ENCODE results near the gene ITPR3. TPM values are rescaled to one million over a fixed set of nuclear protein-coding genes. Genes with fewer than 3 reads are reported as not detected.

ITPR3 gene
- total RNA-seq, 2 experiments from 2014 or later: 34.8 to 35.1 TPM

- Mint-ChIP-seq H3K27ac (no peak overlapping the region), H3K27me3 (ENCODE audit: low read depth) (no peaks in the 10 kb centered on the region), H3K4me1 (ENCODE audit: low read depth) (peaks cover 22% of the 10 kb centered on the region), H3K36me3 (ENCODE audit: low read depth) (peaks cover 15% of the 10 kb centered on the region), H3K4me3 (no peak overlapping the region), H3K9me3 (no peaks in the 10 kb centered on the region)
- CTCF ChIA-PET: interaction anchor here (0.7 to 3.7 kb wide), 6 partner anchors 30 to 127 kb away, joined by 3 to 17 read pairs (median 4); no protein-coding TSS in a partner anchor
- intact Hi-C loops (cut with micrococcal nuclease): loop anchor here (10.0 kb wide), 1 partner anchor 441 kb away; no protein-coding TSS in a partner anchor
- DNase-seq: no peak
Measured at GRCh38 chr6:33713786-33714185, 92.7 kb downstream of the ITPR3 start.

- Mint-ChIP-seq H3K9me3 (no peaks in the 10 kb centered on the region), H3K4me1 (ENCODE audit: low read depth) (peaks cover 16% of the 10 kb centered on the region), H3K36me3 (ENCODE audit: low read depth) (peaks cover 10% of the 10 kb centered on the region), H3K27ac (no peak overlapping the region), H3K27me3 (ENCODE audit: low read depth) (no peaks in the 10 kb centered on the region), H3K4me3 (no peak overlapping the region)
- CTCF ChIA-PET: interaction anchor here (0.9 to 3.7 kb wide), 3 partner anchors 13 to 313 kb away, joined by 3 to 17 read pairs (median 3); no protein-coding TSS in a partner anchor
- intact Hi-C loops (cut with micrococcal nuclease): loop anchor here (10.0 kb wide), 1 partner anchor 440 kb away; no protein-coding TSS in a partner anchor
- DNase-seq: no peak
Measured at GRCh38 chr6:33714385-33715040, 93.4 kb downstream of the ITPR3 start.

GRCh38 chr6:33716379-33716778 lies 95.3 kb downstream of the ITPR3 start:
- DNase-seq: no peak
- CTCF ChIA-PET: interaction anchor here (1.2 to 1.4 kb wide), 2 partner anchors 52 to 55 kb away, joined by 3 read pairs; no protein-coding TSS in a partner anchor
- H3K27ac Mint-ChIP-seq: no peak overlapping the region

GRCh38 chr6:33716890-33717632 lies 95.9 kb downstream of the ITPR3 start:
- DNase-seq: no peak
- Mint-ChIP-seq H3K4me3 (no peak overlapping the region), H3K36me3 (ENCODE audit: low read depth) (no peaks in the 10 kb centered on the region), H3K4me1 (ENCODE audit: low read depth) (peaks cover under 1% of the 10 kb centered on the region), H3K27ac (no peak overlapping the region), H3K27me3 (ENCODE audit: low read depth) (no peaks in the 10 kb centered on the region), H3K9me3 (no peaks in the 10 kb centered on the region)
- intact Hi-C loops (cut with micrococcal nuclease): loop anchor here (10.0 kb wide), 1 partner anchor 438 kb away; no protein-coding TSS in a partner anchor
- CTCF ChIA-PET: interaction anchor here (1.4 kb wide), 1 partner anchor 51 kb away, joined by 3 read pairs; no protein-coding TSS in a partner anchor

More at GRCh38 chr6:33716379-33716778, 95.3 kb downstream of the ITPR3 start:
- H3K4me1 Mint-ChIP-seq (ENCODE audit: low read depth): peaks cover 4% of the 10 kb centered on the region
- H3K9me3 Mint-ChIP-seq: no peaks in the 10 kb centered on the region
- H3K4me3 Mint-ChIP-seq: no peak overlapping the region
- no peaks in the 10 kb centered on the region for H3K36me3 Mint-ChIP-seq (ENCODE audit: low read depth)
- intact Hi-C loops (cut with micrococcal nuclease): loop anchor here (10.0 kb wide), 1 partner anchor 438 kb away; no protein-coding TSS in a partner anchor
- no peaks in the 10 kb centered on the region for H3K27me3 Mint-ChIP-seq (ENCODE audit: low read depth)

- intact Hi-C loops (cut with micrococcal nuclease): loop anchor here (10.0 kb wide), 1 partner anchor 437 kb away; no protein-coding TSS in a partner anchor
- no peak overlapping the region for H3K4me3 Mint-ChIP-seq
- H3K9me3 Mint-ChIP-seq: no peaks in the 10 kb centered on the region
- no peaks in the 10 kb centered on the region for H3K36me3 Mint-ChIP-seq (ENCODE audit: low read depth)
- H3K27me3 Mint-ChIP-seq (ENCODE audit: low read depth): no peaks in the 10 kb centered on the region
- no peak for DNase-seq
- H3K4me1 Mint-ChIP-seq (ENCODE audit: low read depth): peaks cover 1% of the 10 kb centered on the region
- H3K27ac Mint-ChIP-seq: no peak overlapping the region
- CTCF ChIA-PET: no interaction called here
Measured at GRCh38 chr6:33717934-33718455, 96.9 kb downstream of the ITPR3 start.

- no peak overlapping the region for H3K27ac Mint-ChIP-seq
- CTCF ChIA-PET: no interaction called here
- no peaks in the 10 kb centered on the region for H3K27me3 Mint-ChIP-seq (ENCODE audit: low read depth)
- no peaks in the 10 kb centered on the region for H3K36me3 Mint-ChIP-seq (ENCODE audit: low read depth)
- intact Hi-C loops (cut with micrococcal nuclease): loop anchor here (10.0 kb wide), 1 partner anchor 436 kb away; no protein-coding TSS in a partner anchor
- DNase-seq: no peak
- H3K9me3 Mint-ChIP-seq: no peaks in the 10 kb centered on the region
- H3K4me3 Mint-ChIP-seq: no peak overlapping the region
- peaks cover 8% of the 10 kb centered on the region for H3K4me1 Mint-ChIP-seq (ENCODE audit: low read depth)
Measured at GRCh38 chr6:33718713-33719112, 97.6 kb downstream of the ITPR3 start.

GRCh38 chr6:33719326-33719987 lies 98.3 kb downstream of the ITPR3 start:
- Mint-ChIP-seq H3K4me1 (ENCODE audit: low read depth) (peaks cover 16% of the 10 kb centered on the region), H3K4me3 (no peak overlapping the region), H3K27me3 (ENCODE audit: low read depth) (no peaks in the 10 kb centered on the region), H3K36me3 (ENCODE audit: low read depth) (no peaks in the 10 kb centered on the region), H3K9me3 (no peaks in the 10 kb centered on the region), H3K27ac (no peak overlapping the region)
- CTCF ChIA-PET: interaction anchor here (2.0 kb wide), 1 partner anchor 8 kb away, joined by 6 read pairs; the partner anchor contains the start of gene UQCC2
- intact Hi-C loops (cut with micrococcal nuclease): loop anchor here (10.0 kb wide), 1 partner anchor 435 kb away; no protein-coding TSS in a partner anchor
- DNase-seq: no peak

GRCh38 chr6:33720998-33721397 lies 99.9 kb downstream of the ITPR3 start:
- no peaks in the 10 kb centered on the region for H3K27me3 Mint-ChIP-seq (ENCODE audit: low read depth)
- H3K4me3 Mint-ChIP-seq: no peak overlapping the region
- CTCF ChIA-PET: interaction anchor here (2.0 kb wide), 1 partner anchor 9 kb away, joined by 6 read pairs; the partner anchor contains the start of gene UQCC2
- no peak overlapping the region for H3K27ac Mint-ChIP-seq
- no peak for DNase-seq
- H3K4me1 Mint-ChIP-seq (ENCODE audit: low read depth): peaks cover 23% of the 10 kb centered on the region
- no peaks in the 10 kb centered on the region for H3K9me3 Mint-ChIP-seq
- H3K36me3 Mint-ChIP-seq (ENCODE audit: low read depth): no peaks in the 10 kb centered on the region
- intact Hi-C loops (cut with micrococcal nuclease): no loop called here

- DNase-seq: no peak
- intact Hi-C loops (cut with micrococcal nuclease): no loop called here
- no peaks in the 10 kb centered on the region for H3K27me3 Mint-ChIP-seq (ENCODE audit: low read depth)
- CTCF ChIA-PET: interaction anchor here (2.0 to 3.5 kb wide), 2 partner anchors 10 to 333 kb away, joined by 6 to 24 read pairs; partner anchors contain the start of gene UQCC2
- no peak overlapping the region for H3K27ac Mint-ChIP-seq
- peaks cover 23% of the 10 kb centered on the region for H3K4me1 Mint-ChIP-seq (ENCODE audit: low read depth)
- H3K4me3 Mint-ChIP-seq: no peak overlapping the region
- no peaks in the 10 kb centered on the region for H3K9me3 Mint-ChIP-seq
- H3K36me3 Mint-ChIP-seq (ENCODE audit: low read depth): no peaks in the 10 kb centered on the region
Measured at GRCh38 chr6:33721508-33721907, 100.4 kb downstream of the ITPR3 start.

GRCh38 chr6:33722103-33722623 lies 101.0 kb downstream of the ITPR3 start:
- Mint-ChIP-seq H3K36me3 (ENCODE audit: low read depth) (no peaks in the 10 kb centered on the region), H3K27ac (no peak overlapping the region), H3K4me1 (ENCODE audit: low read depth) (peaks cover 23% of the 10 kb centered on the region), H3K27me3 (ENCODE audit: low read depth) (no peaks in the 10 kb centered on the region), H3K4me3 (no peak overlapping the region), H3K9me3 (no peaks in the 10 kb centered on the region)
- DNase-seq: no peak
- intact Hi-C loops (cut with micrococcal nuclease): no loop called here
- CTCF ChIA-PET: interaction anchor here (0.5 to 3.5 kb wide), 8 partner anchors 11 to 358 kb away, joined by 3 to 24 read pairs (median 5); partner anchors contain the start of gene UQCC2

- DNase-seq: no peak
- Mint-ChIP-seq H3K27me3 (ENCODE audit: low read depth) (no peaks in the 10 kb centered on the region), H3K4me1 (ENCODE audit: low read depth) (peaks cover 23% of the 10 kb centered on the region), H3K9me3 (no peaks in the 10 kb centered on the region), H3K4me3 (no peak overlapping the region), H3K36me3 (ENCODE audit: low read depth) (no peaks in the 10 kb centered on the region), H3K27ac (no peak overlapping the region)
- intact Hi-C loops (cut with micrococcal nuclease): no loop called here
- CTCF ChIA-PET: interaction anchor here (1.2 to 3.5 kb wide), 7 partner anchors 12 to 331 kb away, joined by 3 to 24 read pairs (median 5); partner anchors contain the start of gene UQCC2
Measured at GRCh38 chr6:33723371-33724085, 102.4 kb downstream of the ITPR3 start.

Data from activated naive CD4-positive, alpha-beta T cell treated with anti-CD3 and anti-CD28 coated beads for 36 hours (primary cell).